Ecto neural progenitor cell (in vitro differentiated cells): ENCODE data around the gene CDK11A.
"Not testable (repeated sequence)": the region's sequence is repeated elsewhere in the genome, so short reads cannot be mapped to it uniquely, and the experiment has no call there.

ENCODE experiments used
- DNase-seq: peaks from one replicate; pipeline ENCODE4 v3.0.0-alpha.2; 2018; ENCODE audit warnings: low spot score

CDK11A gene

DNA sequence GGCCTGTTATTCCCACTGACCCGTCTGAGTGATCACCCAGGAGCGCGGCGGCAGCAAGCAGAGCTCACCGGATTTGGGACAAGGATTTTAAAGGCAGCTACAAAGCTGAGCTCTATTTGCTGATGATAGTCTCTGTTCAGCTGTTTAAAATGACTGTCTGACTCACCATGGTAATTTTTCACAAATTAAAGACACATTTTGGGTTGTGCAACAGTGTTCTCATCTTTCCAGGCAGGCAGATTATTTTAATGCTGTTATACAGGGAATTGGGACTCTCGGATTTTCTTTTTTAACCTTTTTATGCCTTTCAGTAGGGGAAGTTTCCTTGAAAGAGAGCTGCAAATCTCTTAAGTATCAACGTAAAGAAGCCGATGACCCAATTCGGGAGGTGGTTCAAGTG, 61.8 kb downstream of the CDK11A start:
- not testable (repeated sequence) for DNase-seq

DNA sequence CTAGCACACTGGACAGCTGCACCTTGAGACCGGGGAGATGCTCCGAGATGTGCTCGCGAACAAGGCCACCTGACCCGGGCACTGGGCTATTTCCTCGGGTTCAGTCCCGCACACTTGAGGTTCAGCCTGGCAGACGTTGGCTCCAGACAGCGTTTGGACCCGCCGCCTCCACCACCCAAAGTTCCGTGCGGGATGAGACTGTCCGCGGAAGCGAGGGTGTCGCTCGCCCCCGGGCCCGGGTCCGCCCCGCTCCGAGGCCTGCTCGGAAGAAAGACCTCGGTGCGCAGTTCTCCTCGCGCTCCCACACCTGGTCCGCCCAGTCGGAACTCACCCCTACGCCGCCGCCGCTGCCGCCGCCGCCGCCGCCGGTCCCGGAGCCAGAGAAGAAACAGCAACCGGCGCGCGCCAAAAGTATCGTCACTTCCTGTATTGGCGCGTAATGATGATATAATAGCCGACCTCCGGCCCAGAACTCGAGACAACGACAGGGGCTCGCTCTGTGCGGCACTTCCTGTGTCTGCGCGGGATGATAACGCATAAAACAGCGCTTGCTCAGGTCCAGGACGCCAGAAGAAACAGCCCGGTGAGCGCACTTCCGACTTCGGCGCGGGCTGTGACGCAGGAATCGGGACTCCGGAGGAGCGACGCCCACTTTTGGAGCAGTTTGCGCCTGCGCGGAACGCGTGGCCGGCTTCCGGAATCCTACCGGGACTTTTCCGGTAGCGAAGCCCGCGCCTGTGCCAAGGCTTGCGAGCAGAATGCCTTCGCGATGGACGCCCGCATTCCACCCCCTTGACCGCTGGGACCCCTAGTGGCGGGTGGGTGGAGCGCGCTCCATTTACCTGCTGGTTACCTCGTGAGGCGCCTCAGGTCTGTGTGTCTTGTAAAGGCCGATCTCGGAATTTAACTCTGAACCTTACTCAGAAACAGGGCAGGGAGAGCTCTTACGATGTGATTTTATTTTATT, 65.3 kb downstream of the CDK11A start, which contains the start of gene CDK11B:
CDK11B (minus strand) TSS at position 422 of the 967 bp plus-strand sequence. CDS start 1,519 bp downstream, outside the sequence.
- peak; percentile 94 for DNase-seq
